Testis (tissue), 2 donors: ENCODE data around the gene LGALS8.

Experiments
- POLR2A ChIP-seq: fragments of 450-650 bp; IDR thresholded peaks from one replicate; pipeline ENCODE4 v1.6.1; 2017; ENCODE audit warnings: antibody characterized with exemption, mild to moderate bottlenecking, moderate library complexity
- TF ChIP-seq, protein P1 (sequence below), 3 experiments: fragments of 450-650 bp in 2 of 3; fragments of 200-600 bp in 1 of 3; sonication (generic) in 1 of 3; IDR thresholded peaks; one replicate each; pipeline ENCODE4 v1.5.1; 2016 to 2019; ENCODE audit warnings: antibody characterized with exemption in 3 of 3, mild to moderate bottlenecking in 2 of 3, moderate library complexity in 1 of 3

DNA sequence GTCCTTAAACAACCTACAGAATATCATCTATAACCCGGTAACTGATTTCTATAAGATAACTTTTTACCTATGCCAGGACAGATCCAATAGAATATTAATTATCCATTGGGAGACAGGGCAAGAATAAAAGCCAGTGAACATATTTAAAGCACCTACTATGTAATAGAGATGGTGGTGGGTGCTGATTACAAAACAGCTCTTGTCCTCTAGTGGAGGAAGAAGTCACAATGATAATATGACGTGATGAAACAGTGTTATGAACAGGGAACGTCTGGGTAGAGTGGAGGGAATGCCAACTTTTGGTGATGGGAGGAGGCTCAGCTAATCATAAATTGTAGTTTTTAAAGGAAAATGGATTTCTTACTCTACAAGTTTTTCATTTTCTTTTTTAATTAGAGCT lies 2.3 kb downstream of the LGALS8 start:
- no peak for TF ChIP-seq POLR2A
- TF ChIP-seq, protein P1, sequence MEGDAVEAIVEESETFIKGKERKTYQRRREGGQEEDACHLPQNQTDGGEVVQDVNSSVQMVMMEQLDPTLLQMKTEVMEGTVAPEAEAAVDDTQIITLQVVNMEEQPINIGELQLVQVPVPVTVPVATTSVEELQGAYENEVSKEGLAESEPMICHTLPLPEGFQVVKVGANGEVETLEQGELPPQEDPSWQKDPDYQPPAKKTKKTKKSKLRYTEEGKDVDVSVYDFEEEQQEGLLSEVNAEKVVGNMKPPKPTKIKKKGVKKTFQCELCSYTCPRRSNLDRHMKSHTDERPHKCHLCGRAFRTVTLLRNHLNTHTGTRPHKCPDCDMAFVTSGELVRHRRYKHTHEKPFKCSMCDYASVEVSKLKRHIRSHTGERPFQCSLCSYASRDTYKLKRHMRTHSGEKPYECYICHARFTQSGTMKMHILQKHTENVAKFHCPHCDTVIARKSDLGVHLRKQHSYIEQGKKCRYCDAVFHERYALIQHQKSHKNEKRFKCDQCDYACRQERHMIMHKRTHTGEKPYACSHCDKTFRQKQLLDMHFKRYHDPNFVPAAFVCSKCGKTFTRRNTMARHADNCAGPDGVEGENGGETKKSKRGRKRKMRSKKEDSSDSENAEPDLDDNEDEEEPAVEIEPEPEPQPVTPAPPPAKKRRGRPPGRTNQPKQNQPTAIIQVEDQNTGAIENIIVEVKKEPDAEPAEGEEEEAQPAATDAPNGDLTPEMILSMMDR (IDR thresholded peaks at IDR 0.05) = no peak
